HUES64 (cell line): ENCODE data around the gene ATP11A.

Experiments
- H3K27ac ChIP-seq: 2 replicates; pipeline ENCODE4 v1.7.0; 2013; ENCODE audit warnings: low read depth, low read length, inconsistent platforms
- H3K27me3 ChIP-seq: 2 replicates; pipeline ENCODE4 v1.6.1; 2013; ENCODE audit warnings: mild to moderate bottlenecking, low read length; ENCODE audit not compliant: insufficient read depth
- H3K36me3 ChIP-seq: 2 replicates; pipeline ENCODE4 v1.6.1; 2013; ENCODE audit warnings: mild to moderate bottlenecking, low read length; ENCODE audit not compliant: insufficient read depth
- H3K4me1 ChIP-seq: 2 replicates; pipeline ENCODE4 v1.6.1; 2013; ENCODE audit warnings: mild to moderate bottlenecking, low read length, moderate library complexity; ENCODE audit not compliant: insufficient read depth
- H3K4me3 ChIP-seq: 2 replicates; pipeline ENCODE4 v1.5.1; 2013; ENCODE audit warnings: mild to moderate bottlenecking, low read length, moderate library complexity
- H3K9ac ChIP-seq: 2 replicates; pipeline ENCODE4 v1.6.1; 2013; ENCODE audit warnings: mild to moderate bottlenecking, low read depth, low read length
- H3K9me3 ChIP-seq: 2 replicates; pipeline ENCODE4 v1.6.1; 2013; ENCODE audit warnings: low read depth, low read length; ENCODE audit not compliant: insufficient read depth
- WGBS: fragments of 150-250, 120-280 bp; methylation state at CpG from one replicate; pipeline ENCODE4 v1.1.7; 2013; ENCODE audit warnings: missing lambda C conversion rate; 5-methylcytosine and 5-hydroxymethylcytosine counted together

Gene ATP11A

DNA sequence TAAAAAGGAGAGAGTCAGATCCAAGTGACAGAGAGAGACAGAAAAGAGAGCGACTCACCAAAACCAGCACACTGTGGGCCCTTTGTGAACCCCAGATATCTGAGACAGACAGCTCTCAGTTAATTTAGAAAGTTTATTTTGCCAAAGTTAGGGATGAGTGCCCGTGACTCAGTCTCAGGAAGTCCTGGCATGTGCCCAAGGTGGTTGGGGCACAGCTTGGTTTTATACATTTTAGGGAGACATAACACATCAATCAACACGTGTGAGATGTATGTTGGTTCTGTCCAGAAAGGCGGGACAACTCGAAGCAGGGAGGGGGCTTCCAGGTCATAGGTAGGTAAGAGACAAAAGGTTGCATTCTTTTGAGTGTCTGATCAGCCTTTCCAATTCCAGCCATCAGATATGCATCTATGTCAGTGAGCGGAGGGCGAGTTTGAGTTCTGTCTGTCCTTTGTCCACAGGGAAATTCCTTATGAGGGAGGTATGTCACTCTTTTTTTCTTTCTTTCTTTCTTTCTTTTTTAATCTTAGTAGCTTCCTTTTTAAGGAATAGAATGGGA is 37.2 kb upstream of the ATP11A start:
- Histone ChIP-seq H3K36me3 (no peaks in the 10 kb centered on the region), H3K4me3 (no peak overlapping the region), H3K27ac (no peak overlapping the region), H3K4me1 (peaks cover 4% of the 10 kb centered on the region; the same call in 1 of the 2 replicates), H3K27me3 (no peaks in the 10 kb centered on the region), H3K9me3 (no peaks in the 10 kb centered on the region), H3K9ac (no peak overlapping the region)
- WGBS = 91% methylated on average over 7 of the region's 7 CpGs

- no peak overlapping the region for H3K9ac ChIP-seq
- no peaks in the 10 kb centered on the region for H3K27me3 ChIP-seq
- peaks cover 4% of the 10 kb centered on the region; the same call in 1 of the 2 replicates for H3K4me1 ChIP-seq
- H3K36me3 ChIP-seq = no peaks in the 10 kb centered on the region
- H3K9me3 ChIP-seq = no peaks in the 10 kb centered on the region
- H3K27ac ChIP-seq = no peak overlapping the region
- 71% methylated on average over 3 of the region's 3 CpGs for WGBS
- H3K4me3 ChIP-seq = no peak overlapping the region
These were observed 36.8 kb upstream of the ATP11A start for GRCh38 chr13:112653071-112653470.

- Histone ChIP-seq H3K4me3 (no peak overlapping the region), H3K9me3 (no peaks in the 10 kb centered on the region), H3K9ac (no peak overlapping the region), H3K27ac (no peak overlapping the region), H3K36me3 (no peaks in the 10 kb centered on the region), H3K27me3 (no peaks in the 10 kb centered on the region), H3K4me1 (peaks cover 10% of the 10 kb centered on the region)
- WGBS = 64% methylated on average over 4 of the region's 5 CpGs
These were observed 33.9 kb upstream of the ATP11A start for GRCh38 chr13:112655913-112656312.

DNA sequence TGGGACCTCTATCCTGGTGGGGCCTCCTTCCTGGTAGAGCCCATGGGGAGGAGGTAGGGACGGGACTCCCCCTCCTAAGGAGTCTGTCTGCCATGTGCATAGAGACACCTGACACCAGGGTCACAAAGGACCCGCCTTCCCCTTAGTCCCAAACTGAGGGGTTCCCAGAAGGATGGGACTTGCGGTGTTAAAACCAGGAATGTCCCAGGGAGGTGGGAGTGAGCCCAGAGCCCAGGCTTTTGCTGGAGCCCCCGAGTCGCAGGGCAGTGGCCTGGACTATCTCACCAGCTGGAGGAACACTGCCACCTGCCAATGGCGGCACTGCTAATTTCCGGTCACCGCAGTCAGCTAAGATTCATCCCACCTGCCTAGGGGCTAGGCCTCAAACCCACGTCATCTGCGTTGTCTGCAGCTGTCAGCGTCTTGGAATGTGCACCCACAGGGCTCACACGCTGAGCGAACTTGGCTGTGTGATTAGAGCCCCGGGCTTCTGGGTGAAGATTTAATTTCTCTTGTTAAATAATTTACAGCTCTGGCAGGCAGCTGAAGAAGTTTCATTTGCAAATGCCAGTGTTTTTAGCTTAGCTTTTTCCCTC is 31.9 kb upstream of the ATP11A start:
- H3K4me1 ChIP-seq = peaks cover 8% of the 10 kb centered on the region
- 70% methylated on average over 14 of the region's 14 CpGs for WGBS
- H3K4me3 ChIP-seq = no peak overlapping the region
- no peaks in the 10 kb centered on the region for H3K36me3 ChIP-seq
- H3K9me3 ChIP-seq = no peaks in the 10 kb centered on the region
- no peak overlapping the region for H3K27ac ChIP-seq
- no peak overlapping the region for H3K9ac ChIP-seq
- H3K27me3 ChIP-seq = no peaks in the 10 kb centered on the region

- Histone ChIP-seq H3K9me3 (no peaks in the 10 kb centered on the region), H3K36me3 (no peaks in the 10 kb centered on the region), H3K27me3 (no peaks in the 10 kb centered on the region), H3K9ac (no peak overlapping the region), H3K27ac (no peak overlapping the region), H3K4me3 (no peak overlapping the region), H3K4me1 (peaks cover 6% of the 10 kb centered on the region)
- WGBS = 13% methylated on average over 1 of the region's 1 CpG
These were observed 31.0 kb upstream of the ATP11A start for GRCh38 chr13:112658808-112659207.

DNA sequence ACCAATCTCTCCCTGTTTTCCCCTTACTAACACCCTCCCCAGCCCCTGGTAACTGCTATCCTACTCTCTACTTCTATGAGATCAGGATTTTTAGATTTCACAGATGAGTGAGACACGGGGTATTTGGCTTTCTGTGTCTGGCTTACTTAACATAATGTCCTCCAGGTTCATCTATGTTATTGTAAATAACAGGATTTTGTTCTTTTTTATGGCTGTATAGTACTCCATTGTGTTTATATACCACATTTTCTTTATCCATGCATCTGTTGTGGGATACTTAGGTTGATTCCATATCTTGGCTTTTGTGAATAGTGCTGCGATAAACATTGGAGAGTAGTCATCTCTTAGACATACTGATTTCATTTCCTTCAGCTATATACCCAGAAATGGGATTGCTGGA is 28.5 kb upstream of the ATP11A start:
- no peak overlapping the region for H3K9ac ChIP-seq
- 0 out of 2 replicates have a peak, but pooled peaks cover 2% of the 10 kb centered on the region for H3K9me3 ChIP-seq
- no peaks in the 10 kb centered on the region for H3K36me3 ChIP-seq
- peaks cover 6% of the 10 kb centered on the region for H3K4me1 ChIP-seq
- WGBS = no CpG with 5 or more reads among the region's 2 CpGs
- no peak overlapping the region for H3K4me3 ChIP-seq
- H3K27me3 ChIP-seq = no peaks in the 10 kb centered on the region
- H3K27ac ChIP-seq = no peak overlapping the region

GRCh38 chr13:112664501-112665203 is 25.2 kb upstream of the ATP11A start:
- Histone ChIP-seq H3K4me3 (no peak overlapping the region), H3K9ac (no peak overlapping the region), H3K27me3 (no peaks in the 10 kb centered on the region), H3K27ac (no peak overlapping the region), H3K9me3 (0 out of 2 replicates have a peak, but pooled peaks cover 2% of the 10 kb centered on the region), H3K36me3 (no peaks in the 10 kb centered on the region), H3K4me1 (no peaks in the 10 kb centered on the region; the same call in 1 of the 2 replicates)
- 93% methylated on average over 22 of the region's 22 CpGs for WGBS

- WGBS = 80% methylated on average over 13 of the region's 13 CpGs
- Histone ChIP-seq H3K36me3 (no peaks in the 10 kb centered on the region), H3K27me3 (no peaks in the 10 kb centered on the region), H3K4me1 (no peaks in the 10 kb centered on the region; the same call in 1 of the 2 replicates), H3K9ac (no peak overlapping the region), H3K4me3 (no peak overlapping the region), H3K9me3 (0 out of 2 replicates have a peak, but pooled peaks cover 2% of the 10 kb centered on the region), H3K27ac (no peak overlapping the region)
These were observed 20.9 kb upstream of the ATP11A start for GRCh38 chr13:112668924-112669323.

GRCh38 chr13:112669881-112670499 is 19.8 kb upstream of the ATP11A start:
- H3K27me3 ChIP-seq = no peaks in the 10 kb centered on the region
- 93% methylated on average over 9 of the region's 10 CpGs for WGBS
- H3K4me3 ChIP-seq = no peak overlapping the region

GRCh38 chr13:112670864-112671263 is 19.0 kb upstream of the ATP11A start:
- H3K27me3 ChIP-seq = no peaks in the 10 kb centered on the region
- H3K9me3 ChIP-seq = no peaks in the 10 kb centered on the region
- H3K27ac ChIP-seq = no peak overlapping the region
- 70% methylated on average over 9 of the region's 9 CpGs for WGBS
- no peak overlapping the region for H3K4me3 ChIP-seq
- H3K4me1 ChIP-seq = no peaks in the 10 kb centered on the region; the same call in 1 of the 2 replicates
- no peak overlapping the region for H3K9ac ChIP-seq
- H3K36me3 ChIP-seq = no peaks in the 10 kb centered on the region

More at GRCh38 chr13:112669881-112670499, 19.8 kb upstream of the ATP11A start:
- H3K9ac ChIP-seq = no peak overlapping the region
- H3K9me3 ChIP-seq = 0 out of 2 replicates have a peak, but pooled peaks cover 2% of the 10 kb centered on the region
- H3K36me3 ChIP-seq = no peaks in the 10 kb centered on the region
- H3K4me1 ChIP-seq = no peaks in the 10 kb centered on the region; the same call in 1 of the 2 replicates
- no peak overlapping the region for H3K27ac ChIP-seq

GRCh38 chr13:112671359-112671758 is 18.5 kb upstream of the ATP11A start:
- Histone ChIP-seq H3K36me3 (no peaks in the 10 kb centered on the region), H3K4me1 (no peaks in the 10 kb centered on the region; the same call in 1 of the 2 replicates), H3K4me3 (no peak overlapping the region), H3K27me3 (no peaks in the 10 kb centered on the region), H3K27ac (no peak overlapping the region), H3K9ac (no peak overlapping the region), H3K9me3 (no peaks in the 10 kb centered on the region)
- 94% methylated on average over 10 of the region's 10 CpGs for WGBS
